Posterior vena cava (tissue), 2 donors: ENCODE data around the gene TMSB15A. TPM values are rescaled to one million over a fixed set of nuclear protein-coding genes. Genes with fewer than 3 reads are reported as not detected.
"Not testable (repeated sequence)": the region's sequence is repeated elsewhere in the genome, so short reads cannot be mapped to it uniquely, and the experiment has no call there.

Experiments used
- DNase-seq: peaks from one replicate; pipeline ENCODE4 v3.0.0-alpha.2; 2020; ENCODE audit warnings: low spot score
- intact Hi-C, 2 donors: fragments of 100-400 bp; cut with DNase I; formaldehyde crosslinking; loops; one replicate each; pipeline versions ENCODE4 v1.14.1 to v1.14.2; 2022 to 2023
- long read RNA-seq, 2 donors: library from polyadenylated mRNA; unstranded; transcript quantifications; one replicate each; pipeline ENCODE4 v2.0.0, GENCODE V29; 2020 to 2021
- total RNA-seq, 2 donors: library from RNA; stranded (reverse); fragmentation: NEBNext Ultra II Directional; extraction: Animal tissue kit (Norgen Biotek cat#: 25700); gene quantifications; one replicate each; pipeline ENCODE4 v1.2.1, GENCODE V29; 2021
- donor health status: DM: yes; HTN: yes; CAD: no.
- donor health status: DM: yes; HTN: yes; CAD: no.

The TMSB15A gene
- total RNA-seq = under 1 TPM; 0.48 to 0.83 TPM
- long read RNA-seq, donor 1 = 0 reads
- long read RNA-seq, donor 2 = 0 reads

GRCh38 chrX:102515975-102516941, at the start of gene TMSB15A:
Gene TMSB15A, minus strand, starts transcription at chrX:102516739.
- intact Hi-C loops = loop anchor here in 1 of 2 donors (10.0 kb wide), 1 partner anchor 139 kb away; the partner anchor contains the start of gene GPRASP1
- DNase-seq = peak; percentile 87

- intact Hi-C loops = no loop called here
- no peak for DNase-seq
These were observed 44.0 kb upstream of the TMSB15A start for GRCh38 chrX:102560423-102561068.

GRCh38 chrX:102558607-102559006, 42.1 kb upstream of the TMSB15A start:
- intact Hi-C loops = no loop called here
- DNase-seq = no peak

GRCh38 chrX:102548231-102548630, 31.7 kb upstream of the TMSB15A start:
- intact Hi-C loops = loop anchor here in 1 of 2 donors (2.0 kb wide), 1 partner anchor 51 kb away; no protein-coding TSS in a partner anchor
- no peak for DNase-seq

GRCh38 chrX:102546828-102547493, 30.4 kb upstream of the TMSB15A start:
- DNase-seq = no peak
- intact Hi-C loops = no loop called here

GRCh38 chrX:102546175-102546574, 29.6 kb upstream of the TMSB15A start:
- intact Hi-C loops, DNase-seq: not testable (repeated sequence)

GRCh38 chrX:102535958-102536357, 19.4 kb upstream of the TMSB15A start:
- intact Hi-C loops = no loop called here
- no peak for DNase-seq

- intact Hi-C loops = loop anchor here in 1 of 2 donors (10.0 kb wide), 1 partner anchor 137 kb away; the partner anchor contains the start of gene GPRASP1
- DNase-seq = no peak
These were observed 787 bp upstream of the TMSB15A start for GRCh38 chrX:102517326-102517725.

GRCh38 chrX:102514536-102514935, 2.0 kb downstream of the TMSB15A start:
- DNase-seq = no peak
- intact Hi-C loops = loop anchor here in 1 of 2 donors (10.0 kb wide), 1 partner anchor 140 kb away; the partner anchor contains the start of gene GPRASP1

GRCh38 chrX:102498732-102499131, 17.8 kb downstream of the TMSB15A start:
- DNase-seq = no peak

GRCh38 chrX:102491766-102492165, 24.8 kb downstream of the TMSB15A start:
- no peak for DNase-seq
- intact Hi-C loops = no loop called here

More at GRCh38 chrX:102498732-102499131, 17.8 kb downstream of the TMSB15A start:
- intact Hi-C loops = no loop called here

GRCh38 chrX:102478765-102479164, 37.8 kb downstream of the TMSB15A start:
- intact Hi-C loops, DNase-seq: not testable (repeated sequence)

GRCh38 chrX:102471762-102472220, 44.7 kb downstream of the TMSB15A start, which contains the start of gene TCP11X2:
Gene TCP11X2, minus strand, starts transcription at chrX:102471812.
- DNase-seq, intact Hi-C loops: not testable (repeated sequence)

GRCh38 chrX:102470215-102470614, 46.3 kb downstream of the TMSB15A start:
- intact Hi-C loops, DNase-seq: not testable (repeated sequence)

Other genes with a start within 250 kb of the TMSB15A start
- not detected for gene NXF2B, start 76.7 kb downstream of the TMSB15A start, total RNA-seq
- gene TCP11X2, start 44.9 kb downstream of the TMSB15A start, total RNA-seq = not detected
- gene ARMCX5, start 82.8 kb upstream of the TMSB15A start, total RNA-seq = 1 to 10 TPM; 8.1 to 9.6 TPM
- 10 to 100 TPM; 10.2 to 11.1 TPM for gene GPRASP1, start 134.7 kb upstream of the TMSB15A start, total RNA-seq
- gene GPRASP2, start 195.7 kb upstream of the TMSB15A start, total RNA-seq = 10 to 100 TPM in 1 of 2 donors, 1 to 10 TPM in 1; 9.3 to 11.5 TPM
- 1 to 10 TPM; 4.5 to 6.7 TPM for gene GPRASP3, start 204.0 kb upstream of the TMSB15A start, total RNA-seq